Measurements from ENCODE around the gene THADA.

DNA sequence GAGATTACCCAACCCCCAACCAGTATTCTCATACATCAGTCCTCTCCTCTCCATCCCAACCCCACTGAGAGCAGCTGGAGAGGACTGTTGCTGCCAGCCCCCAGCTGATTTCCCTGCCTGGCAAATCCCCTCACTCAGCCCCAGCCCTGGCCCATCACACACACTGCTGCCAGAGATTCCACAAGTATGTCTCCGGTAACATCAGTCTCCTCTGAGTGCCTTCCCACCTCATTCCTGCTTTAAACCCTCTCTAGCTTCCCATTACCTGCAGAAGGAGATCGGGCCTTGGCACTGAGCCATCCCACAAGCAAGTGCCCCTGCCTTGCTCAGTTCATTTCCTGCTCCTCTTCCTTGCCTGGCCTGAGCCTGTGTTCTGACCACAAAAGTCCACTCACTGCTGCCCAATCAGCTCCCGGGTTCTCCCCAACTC, 318.9 kb downstream of the THADA start:
- TF ChIP-seq CTCF (IDR thresholded peaks at IDR 0.05; ENCODE audit: insufficient read depth, low read length) (no peak), POLR2AphosphoS5 (IDR thresholded peaks at IDR 0.05; ENCODE audit: low read depth) (no peak), GABPA (IDR thresholded peaks at IDR 0.05; ENCODE audit: low read depth) (no peak), SPI1 (IDR thresholded peaks at IDR 0.05; ENCODE audit: borderline replicate concordance, low read depth) (no peak)
- TF ChIP-seq, protein P1, sequence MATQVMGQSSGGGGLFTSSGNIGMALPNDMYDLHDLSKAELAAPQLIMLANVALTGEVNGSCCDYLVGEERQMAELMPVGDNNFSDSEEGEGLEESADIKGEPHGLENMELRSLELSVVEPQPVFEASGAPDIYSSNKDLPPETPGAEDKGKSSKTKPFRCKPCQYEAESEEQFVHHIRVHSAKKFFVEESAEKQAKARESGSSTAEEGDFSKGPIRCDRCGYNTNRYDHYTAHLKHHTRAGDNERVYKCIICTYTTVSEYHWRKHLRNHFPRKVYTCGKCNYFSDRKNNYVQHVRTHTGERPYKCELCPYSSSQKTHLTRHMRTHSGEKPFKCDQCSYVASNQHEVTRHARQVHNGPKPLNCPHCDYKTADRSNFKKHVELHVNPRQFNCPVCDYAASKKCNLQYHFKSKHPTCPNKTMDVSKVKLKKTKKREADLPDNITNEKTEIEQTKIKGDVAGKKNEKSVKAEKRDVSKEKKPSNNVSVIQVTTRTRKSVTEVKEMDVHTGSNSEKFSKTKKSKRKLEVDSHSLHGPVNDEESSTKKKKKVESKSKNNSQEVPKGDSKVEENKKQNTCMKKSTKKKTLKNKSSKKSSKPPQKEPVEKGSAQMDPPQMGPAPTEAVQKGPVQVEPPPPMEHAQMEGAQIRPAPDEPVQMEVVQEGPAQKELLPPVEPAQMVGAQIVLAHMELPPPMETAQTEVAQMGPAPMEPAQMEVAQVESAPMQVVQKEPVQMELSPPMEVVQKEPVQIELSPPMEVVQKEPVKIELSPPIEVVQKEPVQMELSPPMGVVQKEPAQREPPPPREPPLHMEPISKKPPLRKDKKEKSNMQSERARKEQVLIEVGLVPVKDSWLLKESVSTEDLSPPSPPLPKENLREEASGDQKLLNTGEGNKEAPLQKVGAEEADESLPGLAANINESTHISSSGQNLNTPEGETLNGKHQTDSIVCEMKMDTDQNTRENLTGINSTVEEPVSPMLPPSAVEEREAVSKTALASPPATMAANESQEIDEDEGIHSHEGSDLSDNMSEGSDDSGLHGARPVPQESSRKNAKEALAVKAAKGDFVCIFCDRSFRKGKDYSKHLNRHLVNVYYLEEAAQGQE (IDR thresholded peaks at IDR 0.05; ENCODE audit: insufficient replicate concordance, low read depth), result no peak

Data from HL-60 (cell line).